ENCODE data around the gene ATE1.

DNA sequence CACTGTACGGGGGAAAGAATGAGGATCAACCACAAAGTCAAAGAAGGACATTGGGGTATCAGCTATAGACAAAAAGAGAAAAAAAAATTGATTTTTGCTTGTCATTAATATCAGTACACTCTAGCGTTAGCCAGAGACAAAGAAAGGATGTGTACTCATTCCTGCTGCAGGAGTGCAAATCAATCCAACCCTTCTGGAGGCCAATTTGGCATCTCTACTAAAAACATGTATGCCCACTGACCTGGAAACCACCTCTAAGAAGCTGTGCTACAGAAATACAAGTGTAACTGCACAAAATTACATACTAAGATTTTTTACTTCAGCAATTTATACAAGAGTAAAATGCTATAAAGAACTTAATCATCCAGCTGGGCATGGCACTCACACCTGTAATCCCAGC lies 33.6 kb upstream of the ATE1 start:
- TF ChIP-seq, protein P1, sequence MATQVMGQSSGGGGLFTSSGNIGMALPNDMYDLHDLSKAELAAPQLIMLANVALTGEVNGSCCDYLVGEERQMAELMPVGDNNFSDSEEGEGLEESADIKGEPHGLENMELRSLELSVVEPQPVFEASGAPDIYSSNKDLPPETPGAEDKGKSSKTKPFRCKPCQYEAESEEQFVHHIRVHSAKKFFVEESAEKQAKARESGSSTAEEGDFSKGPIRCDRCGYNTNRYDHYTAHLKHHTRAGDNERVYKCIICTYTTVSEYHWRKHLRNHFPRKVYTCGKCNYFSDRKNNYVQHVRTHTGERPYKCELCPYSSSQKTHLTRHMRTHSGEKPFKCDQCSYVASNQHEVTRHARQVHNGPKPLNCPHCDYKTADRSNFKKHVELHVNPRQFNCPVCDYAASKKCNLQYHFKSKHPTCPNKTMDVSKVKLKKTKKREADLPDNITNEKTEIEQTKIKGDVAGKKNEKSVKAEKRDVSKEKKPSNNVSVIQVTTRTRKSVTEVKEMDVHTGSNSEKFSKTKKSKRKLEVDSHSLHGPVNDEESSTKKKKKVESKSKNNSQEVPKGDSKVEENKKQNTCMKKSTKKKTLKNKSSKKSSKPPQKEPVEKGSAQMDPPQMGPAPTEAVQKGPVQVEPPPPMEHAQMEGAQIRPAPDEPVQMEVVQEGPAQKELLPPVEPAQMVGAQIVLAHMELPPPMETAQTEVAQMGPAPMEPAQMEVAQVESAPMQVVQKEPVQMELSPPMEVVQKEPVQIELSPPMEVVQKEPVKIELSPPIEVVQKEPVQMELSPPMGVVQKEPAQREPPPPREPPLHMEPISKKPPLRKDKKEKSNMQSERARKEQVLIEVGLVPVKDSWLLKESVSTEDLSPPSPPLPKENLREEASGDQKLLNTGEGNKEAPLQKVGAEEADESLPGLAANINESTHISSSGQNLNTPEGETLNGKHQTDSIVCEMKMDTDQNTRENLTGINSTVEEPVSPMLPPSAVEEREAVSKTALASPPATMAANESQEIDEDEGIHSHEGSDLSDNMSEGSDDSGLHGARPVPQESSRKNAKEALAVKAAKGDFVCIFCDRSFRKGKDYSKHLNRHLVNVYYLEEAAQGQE (IDR thresholded peaks at IDR 0.05) = no peak
- no peak for TF ChIP-seq POLR2A (IDR thresholded peaks at IDR 0.05; ENCODE audit: low read length)
- no peak for TF ChIP-seq CTCF (IDR thresholded peaks at IDR 0.05)
- TF ChIP-seq, protein P2, sequence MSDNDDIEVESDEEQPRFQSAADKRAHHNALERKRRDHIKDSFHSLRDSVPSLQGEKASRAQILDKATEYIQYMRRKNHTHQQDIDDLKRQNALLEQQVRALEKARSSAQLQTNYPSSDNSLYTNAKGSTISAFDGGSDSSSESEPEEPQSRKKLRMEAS (IDR thresholded peaks at IDR 0.05) = no peak
- TF ChIP-seq ESRRA (IDR thresholded peaks at IDR 0.05; ENCODE audit: borderline replicate concordance, low read length) = no peak
- TF ChIP-seq MAZ (IDR thresholded peaks at IDR 0.05; ENCODE audit: borderline replicate concordance, low read depth, low read length) = no peak
- no peak for TF ChIP-seq BHLHE40 (IDR thresholded peaks at IDR 0.05; ENCODE audit: low read depth, low read length)

Measured in A549 (cell line).